Lung (tissue), 12 donors: ENCODE measurements around the gene NFKB1. TPM values are rescaled to one million over a fixed set of nuclear protein-coding genes. Genes with fewer than 3 reads are reported as not detected.

Experiments
- ATAC-seq: fragments of 200-7000 bp; cut with Tn5 transposase; one replicate; pipeline ENCODE4 v1.9.1; 2020; ENCODE audit warnings: moderate number of reproducible peaks; ENCODE audit not compliant: insufficient read depth, low FRiP score
- DNase-seq, 3 donors: peaks; one replicate each; pipeline ENCODE4 v3.0.0-alpha.2; 2013 to 2017
- H3K27ac ChIP-seq, 2 donors: one replicate each; pipeline ENCODE4 v1.5.1; 2013; ENCODE audit warnings: mild to moderate bottlenecking in 2 of 2, moderate library complexity in 2 of 2, control low read depth in 1 of 2, inconsistent platforms in 1 of 2, low read depth in 1 of 2, low read length in 1 of 2
- H3K27me3 ChIP-seq, 3 donors: one replicate each; pipeline ENCODE4 v1.5.1; 2013; ENCODE audit warnings: low read length in 2 of 3; ENCODE audit not compliant: control insufficient read depth in 3 of 3, insufficient read depth in 3 of 3
- H3K36me3 ChIP-seq, 4 donors: one replicate each; pipeline ENCODE4 v1.5.1; 2013; ENCODE audit warnings: low read length in 4 of 4, mild to moderate bottlenecking in 1 of 4, moderate library complexity in 1 of 4; ENCODE audit not compliant: control insufficient read depth in 4 of 4, insufficient read depth in 4 of 4
- H3K4me1 ChIP-seq, 5 donors: one replicate each; pipeline ENCODE4 v1.5.1; 2013; ENCODE audit warnings: low read length in 5 of 5, mild to moderate bottlenecking in 2 of 5, moderate library complexity in 1 of 5; ENCODE audit not compliant: control insufficient read depth in 5 of 5, insufficient read depth in 5 of 5
- H3K4me3 ChIP-seq: one replicate; pipeline ENCODE4 v1.5.1; 2013; ENCODE audit warnings: mild to moderate bottlenecking, control low read depth, moderate library complexity
- H3K9ac ChIP-seq, 2 donors: one replicate each; pipeline ENCODE4 v1.5.1; 2013; ENCODE audit warnings: low read length in 2 of 2, control low read depth in 1 of 2; ENCODE audit not compliant: insufficient read depth in 1 of 2
- H3K9me3 ChIP-seq, 4 donors: one replicate each; pipeline ENCODE4 v1.5.1; 2013; ENCODE audit warnings: low read length in 3 of 4, mild to moderate bottlenecking in 1 of 4, moderate library complexity in 1 of 4; ENCODE audit not compliant: control insufficient read depth in 4 of 4, insufficient read depth in 3 of 4
- WGBS, 2 donors: extraction: QIAGEN DNeasy Blood & Tissue Kit; methylation state at CpG; one replicate each; pipeline ENCODE4 v1.1.7; 2013; 5-methylcytosine and 5-hydroxymethylcytosine counted together
- polyA plus RNA-seq, 2 donors: library from polyadenylated mRNA; stranded (reverse); fragments of 200-250 nt; gene quantifications; one replicate each; pipeline ENCODE4 v1.2.1, GENCODE V29; 2013
- total RNA-seq, 2 donors: library from RNA; depleted of rRNA in 1 of 2; stranded (reverse); fragments of >200 nt in 1 of 2; gene quantifications; one replicate each; pipeline ENCODE4 v1.2.1, GENCODE V29; 2014 to 2021
- TF ChIP-seq, protein P1 (sequence below): IDR thresholded peaks from 2 replicates; pipeline ENCODE4 v1.5.1; 2012; ENCODE audit warnings: mild to moderate bottlenecking; ENCODE audit errors: control extremely low read depth, extremely low read depth
- donor health status: control.
- donor health status: control.
- donor health status: Bipolar disorder and iron deficiency.
- donor health status: healthy.
- donor health status: DM: yes; HTN: yes; CAD: no.

The NFKB1 gene
- total and polyA plus RNA-seq, 4 donors, result 12.3 to 66.0 (median 56.7) TPM

DNA sequence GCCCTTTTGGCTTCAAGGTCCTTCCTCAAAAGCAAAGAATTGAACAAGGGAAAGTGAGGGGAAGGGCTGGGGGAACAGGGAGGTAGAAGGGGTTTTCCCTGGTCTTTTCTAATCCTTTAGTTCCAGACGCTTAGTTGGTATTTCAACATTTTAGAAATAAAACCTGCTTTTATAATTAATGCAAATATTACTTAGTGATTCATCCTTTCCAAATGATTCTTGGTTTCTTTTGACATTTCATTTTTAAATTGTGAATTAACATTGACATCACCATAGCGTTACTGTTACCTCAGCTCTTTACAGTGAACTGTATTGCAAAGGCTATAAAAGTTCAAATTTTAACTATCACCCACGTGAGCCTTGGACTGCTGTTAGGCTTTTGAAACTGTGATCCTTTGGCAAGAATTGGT, 20.9 kb downstream of the NFKB1 start:
- Histone ChIP-seq H3K27ac (no peak overlapping the region), H3K4me3 (no peak overlapping the region), H3K9ac (no peak overlapping the region), H3K9me3 (no peaks in the 10 kb centered on the region), H3K4me1 (peaks cover 0 to 20% (median 5%) of the 10 kb centered on the region in 5 donors), H3K27me3 (no peaks in the 10 kb centered on the region), H3K36me3 (no peaks in the 10 kb centered on the region)
- ATAC-seq (no peak), DNase-seq (no peak)
- TF ChIP-seq, protein P1, sequence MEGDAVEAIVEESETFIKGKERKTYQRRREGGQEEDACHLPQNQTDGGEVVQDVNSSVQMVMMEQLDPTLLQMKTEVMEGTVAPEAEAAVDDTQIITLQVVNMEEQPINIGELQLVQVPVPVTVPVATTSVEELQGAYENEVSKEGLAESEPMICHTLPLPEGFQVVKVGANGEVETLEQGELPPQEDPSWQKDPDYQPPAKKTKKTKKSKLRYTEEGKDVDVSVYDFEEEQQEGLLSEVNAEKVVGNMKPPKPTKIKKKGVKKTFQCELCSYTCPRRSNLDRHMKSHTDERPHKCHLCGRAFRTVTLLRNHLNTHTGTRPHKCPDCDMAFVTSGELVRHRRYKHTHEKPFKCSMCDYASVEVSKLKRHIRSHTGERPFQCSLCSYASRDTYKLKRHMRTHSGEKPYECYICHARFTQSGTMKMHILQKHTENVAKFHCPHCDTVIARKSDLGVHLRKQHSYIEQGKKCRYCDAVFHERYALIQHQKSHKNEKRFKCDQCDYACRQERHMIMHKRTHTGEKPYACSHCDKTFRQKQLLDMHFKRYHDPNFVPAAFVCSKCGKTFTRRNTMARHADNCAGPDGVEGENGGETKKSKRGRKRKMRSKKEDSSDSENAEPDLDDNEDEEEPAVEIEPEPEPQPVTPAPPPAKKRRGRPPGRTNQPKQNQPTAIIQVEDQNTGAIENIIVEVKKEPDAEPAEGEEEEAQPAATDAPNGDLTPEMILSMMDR, result no peak
- WGBS, 2 donors, result 56 to 60% methylated on average over 3 of the region's 3 CpGs

DNA sequence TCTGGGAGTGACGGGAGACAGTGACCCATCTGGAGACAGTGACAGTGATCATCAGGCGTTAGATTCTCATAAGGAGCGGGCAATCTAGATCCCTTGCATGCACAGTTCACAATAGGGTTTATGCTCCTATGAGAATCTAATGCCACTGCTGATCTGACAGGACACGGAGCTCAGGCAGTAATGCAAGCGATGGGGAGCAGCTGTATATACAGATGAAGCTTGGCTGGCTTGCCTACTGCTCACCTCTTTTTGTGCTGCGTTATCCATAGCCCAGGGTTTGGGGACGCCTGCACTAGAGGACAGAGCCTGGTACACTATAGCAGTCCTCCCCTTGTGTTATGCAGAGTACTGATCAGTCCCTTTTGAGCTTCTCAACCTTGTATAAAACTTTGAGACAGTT, 23.5 kb downstream of the NFKB1 start:
- no peaks in the 10 kb centered on the region for H3K36me3 ChIP-seq
- H3K27ac ChIP-seq, result no peak overlapping the region
- no peak for ATAC-seq
- 93 to 98% methylated on average over 7 of the region's 7 CpGs for WGBS, 2 donors
- no peaks in the 10 kb centered on the region for H3K27me3 ChIP-seq
- H3K9me3 ChIP-seq, result no peaks in the 10 kb centered on the region
- H3K4me1 ChIP-seq, result peaks cover 0 to 15% (median 8%) of the 10 kb centered on the region in 5 donors
- TF ChIP-seq, protein P1, result no peak
- DNase-seq, result no peak
- H3K4me3 ChIP-seq, result no peak overlapping the region
- H3K9ac ChIP-seq, result no peak overlapping the region

DNA sequence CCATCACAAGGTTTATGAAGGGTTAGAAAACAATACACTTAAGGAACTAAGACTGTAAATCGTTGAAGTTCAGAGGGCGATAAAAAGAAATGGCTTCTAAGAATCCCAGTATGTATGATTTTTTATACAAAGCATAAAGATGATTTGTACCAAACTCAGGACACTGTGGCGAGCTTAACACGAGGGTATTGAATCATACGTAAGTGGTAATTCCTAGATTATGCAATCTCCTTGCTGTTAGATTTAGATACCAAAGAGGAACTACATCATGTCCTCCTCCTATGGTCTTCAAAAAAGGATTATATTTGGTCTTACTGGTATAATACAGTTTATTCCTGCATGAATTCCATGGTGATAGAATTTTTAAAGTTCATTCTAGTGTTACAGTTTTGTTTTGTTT, 23.9 kb downstream of the NFKB1 start:
- no peaks in the 10 kb centered on the region for H3K9me3 ChIP-seq
- no peak overlapping the region for H3K9ac ChIP-seq
- H3K36me3 ChIP-seq, result peaks cover 0 to 3% (median under 1%) of the 10 kb centered on the region in 4 donors
- DNase-seq (no peak), ATAC-seq (no peak)
- H3K4me3 ChIP-seq, result no peak overlapping the region
- H3K27ac ChIP-seq, result no peak overlapping the region
- TF ChIP-seq, protein P1, result no peak
- no peaks in the 10 kb centered on the region for H3K27me3 ChIP-seq
- peaks cover 0 to 15% (median 8%) of the 10 kb centered on the region in 5 donors for H3K4me1 ChIP-seq
- WGBS, 2 donors, result 51 to 65% methylated on average over 5 of the region's 5 CpGs

DNA sequence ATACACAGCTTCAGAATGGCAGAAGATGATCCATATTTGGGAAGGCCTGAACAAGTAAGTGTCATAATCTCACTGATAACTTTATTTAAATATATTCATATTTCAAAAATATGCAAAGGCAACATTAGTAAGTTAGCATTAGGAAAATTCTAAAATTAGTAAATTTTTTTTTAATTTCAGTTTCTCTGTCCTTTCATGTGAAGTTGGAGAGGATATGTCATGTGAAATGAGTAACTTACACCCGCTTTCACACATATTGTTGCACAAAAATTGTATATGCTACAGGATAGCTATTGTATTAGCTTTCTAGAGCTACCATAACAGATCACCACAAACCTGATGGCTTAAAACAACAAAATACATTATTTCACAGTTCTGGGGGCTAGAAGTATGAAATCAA, 24.3 kb downstream of the NFKB1 start:
- no peak for ATAC-seq
- peaks cover 0 to 13% (median 8%) of the 10 kb centered on the region in 5 donors for H3K4me1 ChIP-seq

More for the DNA sequence above, 24.3 kb downstream of the NFKB1 start:
- H3K27me3 ChIP-seq, result no peaks in the 10 kb centered on the region
- H3K36me3 ChIP-seq, result peaks cover 0 to 4% (median 2%) of the 10 kb centered on the region in 4 donors
- WGBS, 2 donors, result 97 to 100% methylated on average over 1 of the region's 1 CpG
- TF ChIP-seq, protein P1, result no peak
- no peaks in the 10 kb centered on the region for H3K9me3 ChIP-seq
- H3K4me3 ChIP-seq, result no peak overlapping the region
- H3K27ac ChIP-seq, result no peak overlapping the region
- no peak overlapping the region for H3K9ac ChIP-seq
- DNase-seq, result no peak
